ENCODE results near the gene TFF2.

TFF2 gene

DNA sequence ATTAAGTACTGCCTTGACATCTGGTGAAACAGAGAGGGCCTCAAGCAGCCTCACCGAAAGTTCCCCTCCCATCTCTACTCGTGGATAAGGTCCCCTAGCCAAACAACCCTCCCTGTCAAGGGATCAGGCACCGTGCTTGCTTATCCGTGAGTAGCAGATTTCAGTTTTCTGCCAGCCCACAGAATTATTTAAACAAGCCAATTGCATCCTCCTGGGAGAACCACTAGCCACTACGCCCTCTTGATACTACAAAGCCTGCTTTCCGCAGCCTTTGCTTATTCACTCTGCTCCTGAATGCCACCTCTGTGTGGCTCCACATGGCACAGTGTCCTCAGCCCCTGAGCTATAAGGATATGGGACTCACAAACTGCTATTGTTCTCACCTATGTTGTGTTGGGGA is 5.9 kb upstream of the TFF2 start:
- TF ChIP-seq, protein P1, sequence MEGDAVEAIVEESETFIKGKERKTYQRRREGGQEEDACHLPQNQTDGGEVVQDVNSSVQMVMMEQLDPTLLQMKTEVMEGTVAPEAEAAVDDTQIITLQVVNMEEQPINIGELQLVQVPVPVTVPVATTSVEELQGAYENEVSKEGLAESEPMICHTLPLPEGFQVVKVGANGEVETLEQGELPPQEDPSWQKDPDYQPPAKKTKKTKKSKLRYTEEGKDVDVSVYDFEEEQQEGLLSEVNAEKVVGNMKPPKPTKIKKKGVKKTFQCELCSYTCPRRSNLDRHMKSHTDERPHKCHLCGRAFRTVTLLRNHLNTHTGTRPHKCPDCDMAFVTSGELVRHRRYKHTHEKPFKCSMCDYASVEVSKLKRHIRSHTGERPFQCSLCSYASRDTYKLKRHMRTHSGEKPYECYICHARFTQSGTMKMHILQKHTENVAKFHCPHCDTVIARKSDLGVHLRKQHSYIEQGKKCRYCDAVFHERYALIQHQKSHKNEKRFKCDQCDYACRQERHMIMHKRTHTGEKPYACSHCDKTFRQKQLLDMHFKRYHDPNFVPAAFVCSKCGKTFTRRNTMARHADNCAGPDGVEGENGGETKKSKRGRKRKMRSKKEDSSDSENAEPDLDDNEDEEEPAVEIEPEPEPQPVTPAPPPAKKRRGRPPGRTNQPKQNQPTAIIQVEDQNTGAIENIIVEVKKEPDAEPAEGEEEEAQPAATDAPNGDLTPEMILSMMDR (conservative IDR thresholded peaks at IDR 0.05): no peak

GRCh38 chr21:42356046-42356445 is 5.3 kb upstream of the TFF2 start:
- TF ChIP-seq, protein P1 (conservative IDR thresholded peaks at IDR 0.05): no peak
- H3K27ac ChIP-seq: no peak overlapping the region

More for the DNA sequence above, 5.9 kb upstream of the TFF2 start:
- H3K27ac ChIP-seq: no peak overlapping the region

GRCh38 chr21:42353623-42354022 is 2.8 kb upstream of the TFF2 start:
- no peak overlapping the region for H3K27ac ChIP-seq
- TF ChIP-seq, protein P1 (conservative IDR thresholded peaks at IDR 0.05): no peak

- no peak overlapping the region for H3K27ac ChIP-seq
- TF ChIP-seq, protein P1 (conservative IDR thresholded peaks at IDR 0.05): no peak
These were observed 1.8 kb upstream of the TFF2 start for GRCh38 chr21:42352441-42353095.

GRCh38 chr21:42351626-42352440 is 1.0 kb upstream of the TFF2 start:
- H3K27ac ChIP-seq: no peak overlapping the region
- TF ChIP-seq, protein P1 (conservative IDR thresholded peaks at IDR 0.05): no peak

DNA sequence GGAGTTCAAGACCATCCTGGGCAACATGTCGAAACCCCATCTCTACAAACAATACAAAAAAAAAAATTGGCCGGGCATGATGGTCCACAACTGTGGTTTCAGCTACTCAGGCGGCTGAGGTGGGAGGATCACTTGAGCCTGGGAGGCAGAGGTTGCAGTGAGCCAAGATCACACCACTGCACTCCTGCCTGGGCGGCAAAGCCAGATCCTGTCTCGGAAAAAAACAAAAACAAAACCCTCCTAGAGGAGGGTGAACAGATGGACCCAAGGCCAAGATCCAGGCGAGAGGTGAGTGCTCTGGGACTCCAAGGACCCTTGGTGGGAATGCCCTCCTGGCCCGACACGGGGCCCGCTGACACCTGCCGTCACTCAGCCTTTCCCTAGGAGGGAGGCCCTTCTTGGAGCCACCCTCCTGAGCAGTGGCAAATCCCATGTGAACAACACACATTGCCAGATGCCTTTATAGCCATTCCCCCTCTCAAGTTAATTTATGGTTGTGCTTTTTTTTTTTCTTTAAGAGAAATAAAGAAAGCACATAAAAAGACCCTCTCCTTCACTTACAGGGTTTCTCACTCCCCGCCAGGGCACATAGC is 380 bp downstream of the TFF2 start:
- TF ChIP-seq, protein P1 (conservative IDR thresholded peaks at IDR 0.05): no peak
- no peak overlapping the region for H3K27ac ChIP-seq

All from VCaP (cell line).